SU-DHL-6 (cell line): ENCODE results near the gene NUMA1.
A peak's percentile ranks its signal among the peaks of the same experiment; 100 is the strongest.

ENCODE experiments used
- H2AFZ ChIP-seq: fragments of 200-600 bp; sonication (generic); 2 replicates; pipeline ENCODE4 v1.6.1; 2014; ENCODE audit warnings: low read depth, mild to moderate bottlenecking, moderate library complexity, mixed read lengths, antibody characterized with exemption, low read length; ENCODE audit not compliant: severe bottlenecking
- H3F3A ChIP-seq: fragments of 200-600 bp; shearing (Covaris generic); 2 replicates; pipeline ENCODE4 v1.6.0; 2016; ENCODE audit warnings: antibody characterized with exemption, mild to moderate bottlenecking; ENCODE audit not compliant: insufficient read depth
- H3K27ac ChIP-seq: fragments of 200-600 bp; sonication (generic); 2 replicates; pipeline ENCODE4 v1.5.1; 2016; ENCODE audit warnings: low read depth, mild to moderate bottlenecking, low read length, moderate library complexity, mixed read lengths
- H3K27me3 ChIP-seq: fragments of 200-600 bp; sonication (generic), shearing (Covaris generic); 2 replicates; pipeline ENCODE4 v1.6.0; 2014; ENCODE audit warnings: mild to moderate bottlenecking, low read length
- H3K36me3 ChIP-seq: fragments of 200-600 bp; sonication (generic); 2 replicates; pipeline ENCODE4 v1.6.1; 2014; ENCODE audit warnings: mild to moderate bottlenecking, low read length, mixed read lengths
- H3K4me2 ChIP-seq: fragments of 300-600, 200-600 bp; shearing (Covaris generic), sonication (generic); 2 replicates; pipeline ENCODE4 v1.6.0; 2014; ENCODE audit warnings: low read length, low read depth, mild to moderate bottlenecking; ENCODE audit not compliant: poor library complexity, severe bottlenecking
- H3K4me3 ChIP-seq: fragments of 200-600 bp; sonication (generic); 2 replicates; pipeline ENCODE4 v1.5.1; 2014; ENCODE audit warnings: antibody characterized with exemption, low read length, mild to moderate bottlenecking, mixed read lengths; ENCODE audit not compliant: insufficient read depth, poor library complexity, severe bottlenecking
- H3K79me2 ChIP-seq: fragments of 200-600 bp; sonication (generic); 2 replicates; pipeline ENCODE4 v1.6.1; 2014; ENCODE audit warnings: mild to moderate bottlenecking, low read length, moderate library complexity; ENCODE audit not compliant: insufficient read depth
- H3K9ac ChIP-seq: fragments of 200-600 bp; sonication (generic); 2 replicates; pipeline ENCODE4 v1.7.0; 2014; ENCODE audit warnings: mild to moderate bottlenecking, low read length
- H3K9me2 ChIP-seq: fragments of 200-600 bp; sonication (generic); replicated peaks from 2 replicates; pipeline ENCODE4 v1.6.1; 2014; ENCODE audit warnings: low read length; ENCODE audit not compliant: insufficient read depth
- H3K9me3 ChIP-seq: fragments of 200-600 bp; sonication (generic); 2 replicates; pipeline ENCODE4 v1.6.1; 2014; ENCODE audit warnings: low read length, mixed read lengths; ENCODE audit not compliant: insufficient read depth
- H4K20me1 ChIP-seq: fragments of 200-600 bp; sonication (generic); 2 replicates; pipeline ENCODE4 v1.6.1; 2014; ENCODE audit warnings: low read depth, mild to moderate bottlenecking, antibody characterized with exemption, low read length, moderate library complexity, mixed read lengths
- EZH2phosphoT487 ChIP-seq: fragments of 200-600 bp; sonication (generic), shearing (Covaris generic); conservative IDR thresholded peaks from 2 replicates; pipeline ENCODE4 v1.6.1; 2018; ENCODE audit warnings: mild to moderate bottlenecking, antibody characterized with exemption, low read length, moderate library complexity, mixed read lengths
- TF ChIP-seq, protein P1 (sequence below): fragments of 200-600 bp; sonication (generic); IDR thresholded peaks from one replicate; pipeline ENCODE4 v1.5.1; 2017; ENCODE audit warnings: antibody characterized with exemption, mild to moderate bottlenecking, low read length, moderate library complexity; ENCODE audit not compliant: insufficient read depth, poor library complexity, severe bottlenecking

NUMA1 gene

DNA sequence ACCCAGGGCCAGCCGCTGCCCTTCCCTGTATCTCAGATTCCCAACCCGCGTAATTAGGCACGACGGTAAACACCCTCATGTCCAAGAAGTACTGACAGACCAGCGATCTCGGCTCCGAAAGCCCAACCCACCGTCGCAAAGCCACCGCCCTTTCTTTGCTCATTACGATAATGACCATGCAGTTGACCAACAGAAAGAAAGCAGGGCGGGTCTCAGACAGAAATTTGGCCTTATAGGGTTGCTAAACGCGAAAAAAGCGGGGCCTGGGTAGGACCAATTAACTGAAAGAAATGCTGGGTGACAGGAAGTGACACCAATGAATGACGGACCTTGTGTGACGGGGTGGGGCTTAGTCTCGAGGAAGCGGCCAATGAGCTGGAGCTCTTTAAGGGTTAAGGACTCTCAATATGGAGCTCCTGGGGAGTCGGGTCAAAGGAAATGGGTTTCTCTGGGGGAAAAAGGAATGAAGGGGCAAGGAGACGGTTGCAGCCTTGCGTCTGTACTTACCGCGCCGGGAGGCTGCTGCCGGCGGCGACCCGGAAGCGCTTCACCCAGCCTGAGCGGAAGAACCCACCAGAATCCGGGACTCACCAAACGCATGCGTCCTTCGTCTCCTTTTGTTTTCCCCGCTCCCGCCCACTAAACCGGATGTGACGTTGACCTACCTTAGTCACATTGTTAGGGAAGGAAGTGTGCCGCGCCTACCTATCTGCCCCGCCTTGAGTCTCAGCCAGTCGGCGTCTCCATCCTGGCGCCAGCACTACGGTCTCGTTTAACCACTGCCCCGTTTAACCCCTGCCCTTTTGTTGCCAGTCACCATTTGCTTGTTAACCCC is 32.0 kb upstream of the NUMA1 start, which contains the start of gene ANAPC15:
Gene ANAPC15 (minus strand): TSS at position 553 of the 835 bp plus-strand sequence. CDS start 1,419 bp downstream, outside the sequence.
- Histone ChIP-seq H3K4me2 (peak within 1 kb of the TSS; percentile 97), H2AFZ (peak within 1 kb of the TSS; percentile 60), H3K9me2 (no peaks in the 10 kb centered on the region), H3K27ac (peak within 1 kb of the TSS; percentile 85), H3K27me3 (no peaks in the 10 kb centered on the region), H3K36me3 (no peaks in the 10 kb centered on the region), H3F3A (no peaks in the 10 kb centered on the region; the same call in 1 of the 2 replicates), H4K20me1 (no peaks in the 10 kb centered on the region), H3K4me3 (peak within 1 kb of the TSS; percentile 75), H3K9ac (peak within 1 kb of the TSS; percentile 80), H3K79me2 (no peaks in the 10 kb centered on the region; the same call in 1 of the 2 replicates), H3K9me3 (no peaks in the 10 kb centered on the region)
- TF ChIP-seq EZH2phosphoT487 = no peak
- TF ChIP-seq, protein P1, sequence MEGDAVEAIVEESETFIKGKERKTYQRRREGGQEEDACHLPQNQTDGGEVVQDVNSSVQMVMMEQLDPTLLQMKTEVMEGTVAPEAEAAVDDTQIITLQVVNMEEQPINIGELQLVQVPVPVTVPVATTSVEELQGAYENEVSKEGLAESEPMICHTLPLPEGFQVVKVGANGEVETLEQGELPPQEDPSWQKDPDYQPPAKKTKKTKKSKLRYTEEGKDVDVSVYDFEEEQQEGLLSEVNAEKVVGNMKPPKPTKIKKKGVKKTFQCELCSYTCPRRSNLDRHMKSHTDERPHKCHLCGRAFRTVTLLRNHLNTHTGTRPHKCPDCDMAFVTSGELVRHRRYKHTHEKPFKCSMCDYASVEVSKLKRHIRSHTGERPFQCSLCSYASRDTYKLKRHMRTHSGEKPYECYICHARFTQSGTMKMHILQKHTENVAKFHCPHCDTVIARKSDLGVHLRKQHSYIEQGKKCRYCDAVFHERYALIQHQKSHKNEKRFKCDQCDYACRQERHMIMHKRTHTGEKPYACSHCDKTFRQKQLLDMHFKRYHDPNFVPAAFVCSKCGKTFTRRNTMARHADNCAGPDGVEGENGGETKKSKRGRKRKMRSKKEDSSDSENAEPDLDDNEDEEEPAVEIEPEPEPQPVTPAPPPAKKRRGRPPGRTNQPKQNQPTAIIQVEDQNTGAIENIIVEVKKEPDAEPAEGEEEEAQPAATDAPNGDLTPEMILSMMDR = no peak

DNA sequence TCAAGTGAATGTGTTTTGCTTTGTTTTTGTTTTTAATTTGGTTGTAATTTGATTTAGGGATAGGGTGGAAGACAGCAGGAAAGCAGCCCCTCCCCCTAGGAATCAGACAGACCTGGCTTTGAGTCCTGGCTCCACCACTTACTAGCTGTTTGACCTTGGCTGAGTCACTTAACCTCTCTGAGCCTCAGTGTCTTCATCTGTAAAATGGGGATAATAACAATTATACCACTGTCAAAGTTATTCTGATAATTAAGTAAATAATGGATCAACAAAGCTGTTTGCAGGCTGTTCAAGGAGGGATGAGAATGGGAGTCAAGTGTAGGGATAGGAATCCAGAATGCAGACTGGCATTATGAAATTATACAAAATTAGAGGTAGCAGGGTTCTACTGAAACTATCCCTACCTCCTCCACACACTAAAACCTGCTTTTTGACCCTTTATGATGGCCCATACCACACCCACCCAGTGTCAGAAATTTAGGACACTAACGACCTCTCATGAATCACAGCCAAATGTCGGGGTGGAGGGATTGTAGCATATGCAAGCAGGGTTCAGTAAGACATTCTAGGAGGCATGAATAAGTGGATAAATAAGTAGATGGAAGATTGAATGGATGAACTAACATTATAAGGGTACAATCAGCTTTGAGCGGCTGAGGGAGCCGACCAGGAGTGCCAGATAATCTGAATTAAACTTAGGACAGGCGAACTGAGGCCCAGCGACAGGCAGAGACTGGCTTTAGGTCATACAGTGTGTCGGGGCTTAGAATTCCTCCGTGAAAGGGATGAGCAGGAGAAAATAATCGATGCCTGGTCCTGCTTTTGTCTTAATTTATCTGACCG is 31.2 kb upstream of the NUMA1 start:
- Histone ChIP-seq H3K4me3 (peak overlapping the region; percentile 75), H3K9me3 (no peaks in the 10 kb centered on the region), H3K27me3 (no peaks in the 10 kb centered on the region), H3K9ac (peak overlapping the region; percentile 80), H3K4me2 (peak overlapping the region; percentile 97), H3K9me2 (no peaks in the 10 kb centered on the region), H3K36me3 (no peaks in the 10 kb centered on the region), H2AFZ (no peak overlapping the region), H3K79me2 (no peaks in the 10 kb centered on the region; the same call in 1 of the 2 replicates), H4K20me1 (no peaks in the 10 kb centered on the region), H3F3A (no peaks in the 10 kb centered on the region; the same call in 1 of the 2 replicates), H3K27ac (peak overlapping the region; percentile 85)
- TF ChIP-seq, protein P1 = no peak

DNA sequence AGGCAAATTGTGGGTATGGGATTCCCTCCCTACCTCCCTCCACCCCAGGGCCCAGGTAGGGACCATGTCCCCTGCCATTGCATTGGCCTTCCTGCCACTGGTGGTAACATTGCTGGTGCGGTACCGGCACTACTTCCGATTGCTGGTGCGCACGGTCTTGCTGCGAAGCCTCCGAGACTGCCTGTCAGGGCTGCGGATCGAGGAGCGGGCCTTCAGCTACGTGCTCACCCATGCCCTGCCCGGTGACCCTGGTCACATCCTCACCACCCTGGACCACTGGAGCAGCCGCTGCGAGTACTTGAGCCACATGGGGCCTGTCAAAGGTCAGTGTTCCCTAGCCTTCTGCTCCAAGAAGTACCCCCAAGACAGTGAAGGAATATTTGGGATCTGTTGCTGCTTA is 25.5 kb upstream of the NUMA1 start, which contains the start of gene TOMT:
Gene TOMT (plus strand): TSS at position 37 of the 400 bp plus-strand sequence. CDS start 28 bp downstream, at position 65.
- Histone ChIP-seq H3K79me2 (peaks cover 21% of the 10 kb centered on the region), H3F3A (no peaks in the 10 kb centered on the region), H3K4me3 (no peak within 1 kb of the TSS), H3K9me3 (no peaks in the 10 kb centered on the region), H3K9me2 (no peaks in the 10 kb centered on the region), H4K20me1 (no peaks in the 10 kb centered on the region), H3K36me3 (no peaks in the 10 kb centered on the region), H3K27ac (no peak within 1 kb of the TSS), H3K27me3 (no peaks in the 10 kb centered on the region), H2AFZ (no peak within 1 kb of the TSS), H3K9ac (no peak within 1 kb of the TSS), H3K4me2 (no peak within 1 kb of the TSS)
- TF ChIP-seq, protein P1 = no peak
- TF ChIP-seq EZH2phosphoT487 = no peak
